NOMO-1 treated with dmso at 0.1 percent for 144 hours (cell line): ENCODE data around the gene ANKS1B.

ENCODE experiments used
- DNase-seq: peaks from one replicate; lab custom pipeline; 2025; ENCODE audit not compliant: unreplicated experiment; lab: John Stamatoyannopoulos, UW

Gene ANKS1B

DNA sequence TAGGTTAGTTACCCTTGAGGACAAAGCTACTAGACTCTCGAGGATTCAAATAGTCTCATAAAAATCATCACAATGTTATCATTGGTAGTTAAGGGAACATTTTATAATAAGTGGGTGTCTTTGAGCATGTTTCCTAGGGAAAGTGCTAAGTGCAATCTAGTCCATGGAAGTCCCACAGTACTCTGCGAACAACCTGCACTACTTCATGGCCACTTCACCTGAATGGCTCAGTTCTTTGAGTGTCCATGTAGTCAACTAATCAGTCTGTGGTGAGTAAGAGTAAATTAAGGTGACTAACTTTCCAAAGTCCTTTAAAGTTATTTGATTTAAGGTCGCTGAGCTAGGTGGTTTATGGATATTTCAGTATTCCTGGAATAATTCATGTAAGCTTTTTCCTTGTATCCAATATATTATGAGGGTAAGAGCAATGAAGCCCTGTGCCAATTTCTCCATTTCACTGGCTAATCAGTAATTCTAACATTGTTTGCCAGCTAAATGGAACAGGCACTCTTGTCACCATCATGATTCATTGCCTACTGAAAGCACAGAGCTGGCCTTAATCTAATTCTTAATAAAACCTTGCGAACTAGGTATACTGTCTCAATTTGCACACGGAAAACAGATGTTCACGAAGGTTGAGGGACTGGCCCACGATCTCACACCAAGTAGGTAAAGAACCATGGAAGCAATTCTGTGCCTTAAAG lies 844.6 kb downstream of the ANKS1B start:
- no peak for DNase-seq

DNA sequence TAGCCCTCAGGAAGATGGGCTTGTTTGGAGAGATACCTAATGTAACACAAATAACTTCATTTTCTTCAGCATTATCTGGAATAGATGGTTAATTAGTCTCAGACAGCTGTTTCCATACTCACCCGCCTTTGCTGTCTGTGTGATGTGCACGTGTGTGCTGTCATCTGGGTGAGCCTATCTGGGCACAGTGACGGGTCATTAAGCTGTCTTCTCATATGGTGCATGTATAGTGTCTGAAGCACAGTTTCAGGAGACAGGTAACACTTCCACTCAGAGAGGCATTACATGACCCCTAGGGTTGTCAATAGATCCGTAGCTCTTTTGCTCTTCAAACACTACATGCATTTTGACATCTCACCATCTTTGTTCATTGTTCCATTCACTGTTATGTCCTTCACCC lies 846.3 kb downstream of the ANKS1B start:
- no peak for DNase-seq

- DNase-seq = peak; percentile 59
Measured at GRCh38 chr12:99137124-99137855, 847.4 kb downstream of the ANKS1B start.

DNA sequence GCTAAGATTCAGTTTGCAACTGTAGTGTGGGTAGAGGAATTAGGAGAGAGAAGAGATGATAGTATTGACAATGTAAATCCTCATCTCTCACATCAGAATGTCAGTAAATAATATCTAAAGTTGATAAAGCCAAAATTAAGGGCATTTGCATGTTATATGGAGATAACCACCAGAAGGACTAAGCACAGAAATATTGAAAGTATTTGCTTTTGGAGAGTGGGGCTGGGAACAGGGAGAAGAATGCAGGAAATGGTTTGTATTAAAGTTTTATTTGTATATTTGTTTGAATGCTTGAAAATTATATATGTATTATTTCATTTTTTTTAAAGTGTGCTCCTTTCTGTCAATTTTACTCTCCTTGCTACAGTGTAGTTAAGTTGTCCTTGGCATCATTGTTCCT lies 848.2 kb downstream of the ANKS1B start:
- no peak for DNase-seq

DNA sequence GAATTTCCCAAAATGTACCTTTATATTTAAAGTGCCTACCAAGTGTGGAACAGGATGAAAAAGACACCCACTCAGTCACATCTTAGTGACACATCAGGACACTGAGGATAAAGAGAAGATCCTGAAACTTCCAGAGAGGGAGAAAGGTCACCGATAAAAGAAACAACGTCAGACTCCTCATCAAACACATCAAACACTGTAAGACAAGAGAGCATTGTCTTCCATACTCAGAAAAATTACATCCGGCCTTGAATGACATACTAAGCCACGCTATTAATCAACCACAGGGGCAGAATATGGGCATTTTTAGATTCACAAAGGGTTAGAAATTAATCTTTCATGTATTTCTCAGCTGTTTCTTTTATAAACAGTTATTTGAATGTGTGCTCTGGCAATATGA lies 849.4 kb downstream of the ANKS1B start:
- DNase-seq = no peak

DNA sequence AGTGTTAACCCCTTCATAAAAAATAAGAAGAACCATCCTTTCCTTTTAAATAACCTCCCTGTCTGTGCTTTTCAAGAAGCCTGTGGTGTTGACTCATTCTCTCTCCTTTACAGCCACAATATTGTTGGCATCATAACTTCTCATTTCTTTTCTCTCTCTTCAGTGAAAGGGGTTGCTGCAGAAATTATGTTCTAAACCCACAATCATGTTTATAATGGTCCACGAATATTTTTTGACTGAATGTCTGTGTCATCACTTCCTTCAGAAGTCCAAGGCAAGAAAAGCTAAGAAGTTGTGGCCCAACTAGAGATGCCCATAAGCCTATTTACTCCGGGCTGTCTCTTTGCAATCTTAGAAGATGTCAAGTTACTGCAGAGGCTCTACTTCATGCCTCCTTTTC lies 851.3 kb downstream of the ANKS1B start:
- DNase-seq = no peak

DNA sequence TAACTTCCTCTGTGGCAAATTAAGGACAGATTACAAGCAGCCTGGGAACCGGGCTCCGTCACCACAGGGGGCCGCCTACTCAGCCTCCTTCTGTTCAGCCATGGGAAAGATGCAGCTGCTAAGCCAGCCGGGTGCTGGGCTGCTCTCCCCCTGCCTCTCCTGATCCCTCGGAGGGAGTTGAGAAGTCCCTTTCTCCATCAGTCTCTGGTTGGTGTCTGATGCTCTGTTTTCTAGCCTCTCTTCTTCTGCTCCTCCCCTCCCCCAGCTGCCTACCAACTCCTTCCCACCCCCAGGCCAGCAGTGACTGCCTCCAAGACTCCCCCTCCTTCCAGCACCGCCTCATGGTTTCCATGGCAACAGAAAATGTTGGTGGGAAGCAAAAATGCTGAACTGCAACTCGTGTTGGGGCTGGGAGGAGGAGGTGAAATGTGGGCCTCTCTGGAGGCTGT lies 853.0 kb downstream of the ANKS1B start:
- DNase-seq = no peak

- DNase-seq = peak; percentile 55
Measured at GRCh38 chr12:99130808-99131553, 853.8 kb downstream of the ANKS1B start.

DNA sequence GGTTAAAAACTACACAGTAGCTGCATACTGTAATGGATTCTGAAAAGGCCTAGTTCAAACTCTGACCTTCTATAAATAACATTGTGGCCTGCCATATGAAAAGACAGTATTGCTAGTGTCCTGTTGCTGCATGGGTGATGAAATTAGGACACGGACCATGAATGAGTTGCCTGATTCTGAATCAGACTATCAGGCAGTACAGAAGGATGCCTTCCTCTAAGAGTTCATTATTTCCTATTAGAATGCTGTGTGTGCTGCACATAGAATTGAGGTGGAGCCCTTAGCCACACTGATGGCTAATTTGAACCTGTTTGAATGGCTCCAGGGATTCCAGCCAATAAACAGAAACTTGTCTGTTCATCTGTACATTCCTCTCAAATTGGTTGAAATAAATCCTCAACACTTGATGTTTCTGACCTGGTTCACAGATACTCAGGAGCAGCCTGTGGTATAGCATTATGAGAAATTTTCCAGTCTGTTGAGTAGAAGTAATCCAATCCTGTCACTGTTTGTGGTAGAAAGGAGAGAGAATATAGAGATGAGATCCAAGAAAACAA lies 856.4 kb downstream of the ANKS1B start:
- DNase-seq = no peak

GRCh38 chr12:99122959-99123358 lies 861.8 kb downstream of the ANKS1B start:
- DNase-seq = no peak

DNA sequence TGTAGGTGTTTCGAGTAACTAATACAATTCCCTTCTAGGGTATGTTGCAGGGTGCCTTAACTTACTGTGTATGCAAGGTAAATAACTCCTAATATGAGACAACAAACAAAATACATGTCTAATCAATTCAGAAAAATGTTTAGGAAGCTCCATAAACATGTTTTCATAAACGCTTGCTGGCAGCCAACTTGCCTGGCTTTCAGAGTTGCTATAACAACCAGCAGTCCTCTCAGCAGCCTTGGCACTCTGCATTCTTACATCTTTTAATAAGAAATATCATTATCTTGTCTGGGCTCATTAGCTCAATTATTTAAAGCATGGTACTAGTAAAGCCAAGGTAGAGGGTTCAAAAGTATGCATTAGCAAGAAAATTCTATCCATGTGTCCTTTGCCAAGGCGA lies 862.2 kb downstream of the ANKS1B start:
- no peak for DNase-seq

- DNase-seq = no peak
Measured at GRCh38 chr12:99121546-99121945, 863.2 kb downstream of the ANKS1B start.

GRCh38 chr12:99119943-99120342 lies 864.8 kb downstream of the ANKS1B start:
- no peak for DNase-seq

DNA sequence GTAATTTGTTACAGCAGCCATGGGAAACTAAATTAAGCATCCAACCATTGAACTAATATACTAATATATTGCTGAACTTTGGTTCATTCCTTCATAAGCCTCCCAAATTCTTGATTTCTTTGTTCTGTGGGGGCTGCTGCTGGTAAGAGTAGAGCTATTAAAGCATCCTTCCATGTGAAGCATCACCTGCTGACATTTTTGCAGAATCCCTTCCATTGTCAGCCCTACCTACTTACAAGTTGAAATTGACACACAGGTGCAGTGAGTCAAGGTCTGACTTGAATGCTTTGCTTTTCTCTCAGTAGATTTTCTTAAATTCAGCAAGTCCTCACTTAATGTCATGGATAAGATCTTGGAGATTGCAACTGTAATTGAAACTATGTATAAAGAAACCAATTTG lies 865.3 kb downstream of the ANKS1B start:
- no peak for DNase-seq

DNA sequence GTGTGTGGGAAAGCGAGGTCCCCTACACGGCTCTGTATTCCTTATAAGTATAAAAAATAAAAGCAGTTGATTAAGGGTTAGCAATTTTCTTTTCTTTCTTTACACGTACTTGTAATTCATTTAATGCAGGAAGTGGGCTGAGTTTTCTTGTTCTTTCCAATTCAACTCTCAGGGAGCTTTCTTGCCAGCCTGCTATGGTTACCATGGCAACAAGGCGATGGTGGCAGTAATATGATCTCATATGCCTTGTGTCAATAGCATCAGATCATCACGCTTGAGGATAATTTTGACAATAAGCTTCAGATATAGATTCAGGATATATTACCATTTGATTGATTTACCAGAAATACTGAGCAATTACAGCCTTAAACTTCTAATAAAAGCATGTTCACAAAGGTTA lies 873.1 kb downstream of the ANKS1B start:
- no peak for DNase-seq

DNA sequence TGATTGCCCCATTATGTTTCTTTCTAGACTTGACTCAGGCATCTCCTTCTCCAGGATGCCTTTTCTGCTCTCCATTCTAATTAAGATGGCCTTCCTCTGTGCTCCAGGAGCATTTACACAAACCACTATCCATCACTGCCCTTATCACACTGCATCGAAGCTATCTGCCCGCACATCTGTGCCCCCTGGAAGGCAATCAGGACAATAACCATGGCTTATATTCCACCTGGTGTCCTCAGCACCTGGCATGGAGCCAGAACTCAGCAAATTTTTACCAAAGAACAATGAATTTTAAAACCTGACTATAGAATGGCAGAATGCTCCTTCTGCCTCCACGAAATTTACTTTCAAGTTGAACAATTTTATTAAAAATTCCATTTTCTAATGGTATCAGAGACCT lies 873.9 kb downstream of the ANKS1B start:
- no peak for DNase-seq

GRCh38 chr12:99110212-99110611 lies 874.5 kb downstream of the ANKS1B start:
- no peak for DNase-seq

DNA sequence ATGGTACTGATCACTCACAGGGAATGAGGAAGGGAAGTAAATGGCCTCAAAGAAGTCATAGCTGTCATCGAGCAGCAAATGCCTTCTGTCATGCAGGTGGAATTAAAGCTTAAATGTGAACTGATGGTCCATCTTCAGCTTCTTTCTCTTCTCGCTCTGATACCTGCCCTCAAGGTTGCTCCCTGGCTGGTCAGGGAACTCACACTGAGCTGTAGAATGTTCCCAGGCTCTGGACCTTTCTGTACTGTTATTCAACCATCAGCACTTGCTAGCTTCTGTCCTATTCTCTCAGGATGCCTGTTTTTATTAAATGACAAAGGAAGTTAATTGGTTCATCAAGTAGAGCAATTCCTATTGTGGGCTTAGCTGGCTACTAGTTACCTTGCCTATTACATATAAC lies 875.8 kb downstream of the ANKS1B start:
- DNase-seq = no peak

DNA sequence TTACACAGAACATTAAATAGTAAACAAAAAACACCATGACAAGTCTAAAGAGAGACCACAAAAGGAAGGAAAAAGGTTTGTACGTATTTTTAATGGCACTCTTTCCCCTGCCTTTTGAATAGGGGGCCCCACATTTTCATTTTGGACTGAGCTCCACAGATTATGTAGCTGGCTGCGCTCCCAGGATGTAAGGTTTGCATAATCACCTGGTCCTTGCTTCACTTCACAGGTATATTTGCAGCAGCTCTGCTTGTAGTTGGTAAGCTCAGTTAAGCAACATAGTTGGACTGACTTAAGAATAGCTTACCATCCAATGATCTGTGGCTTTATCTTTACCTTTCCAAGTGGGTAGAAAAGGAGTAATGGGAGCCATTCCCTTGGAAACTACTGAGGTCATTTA lies 885.0 kb downstream of the ANKS1B start:
- no peak for DNase-seq

GRCh38 chr12:99097171-99097570 lies 887.6 kb downstream of the ANKS1B start:
- no peak for DNase-seq

DNA sequence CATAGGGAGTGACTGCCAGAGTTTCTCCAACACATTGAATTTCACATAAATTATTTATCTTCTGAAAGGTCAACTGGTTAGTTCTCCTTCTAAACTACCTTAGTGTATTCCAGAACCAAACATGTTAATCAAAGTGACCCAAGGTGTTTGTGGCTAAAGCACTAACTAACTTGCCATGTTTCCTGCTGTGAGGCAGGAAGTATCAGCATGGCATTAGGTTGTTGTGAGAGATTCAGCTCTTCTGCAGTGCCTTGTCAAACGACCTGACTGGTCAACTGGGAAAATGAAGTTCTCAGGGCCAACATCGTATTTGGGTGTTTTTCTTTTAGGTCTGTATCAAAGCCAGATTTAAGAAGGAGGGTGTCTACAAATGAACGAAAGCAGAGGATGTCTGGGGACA lies 891.6 kb downstream of the ANKS1B start:
- no peak for DNase-seq
